Measurements from ENCODE around the gene PDIA5.

- TF ChIP-seq POLR2A (IDR thresholded peaks at IDR 0.05) = no peak
- TF ChIP-seq CTCF (IDR thresholded peaks at IDR 0.05) = no peak
Measured at GRCh38 chr3:123034120-123034519, 32.7 kb upstream of the PDIA5 start.

Measured in esophagus squamous epithelium (tissue), 4 donors.